Memory B cell (primary cell): ENCODE measurements around the gene RBMY1A1.
"Not testable (repeated sequence)": the region's sequence is repeated elsewhere in the genome, so short reads cannot be mapped to it uniquely, and the experiment has no call there.

Experiments
- ATAC-seq: fragments of 150-1000 bp; cut with Tn5 transposase; 2 replicates; pipeline ENCODE4 v1.10.0; 2021; ENCODE audit warnings: low read depth, mild to moderate bottlenecking, moderate library complexity
- DNase-seq, 2 donors: peaks; one replicate each; pipeline ENCODE4 v3.0.0; 2022; ENCODE audit warnings: low spot score in 2 of 2
- H3K27ac Mint-ChIP-seq: one replicate; pipeline ENCODE4 v1.8.0; 2022; ENCODE audit warnings: mild to moderate bottlenecking, moderate library complexity, mixed read lengths
- H3K27me3 Mint-ChIP-seq: one replicate; pipeline ENCODE4 v1.8.0; 2022; ENCODE audit warnings: mixed read lengths
- H3K36me3 Mint-ChIP-seq: one replicate; pipeline ENCODE4 v1.8.0; 2022; ENCODE audit warnings: mild to moderate bottlenecking, mixed read lengths
- H3K4me1 Mint-ChIP-seq: one replicate; pipeline ENCODE4 v1.8.0; 2022; ENCODE audit warnings: mixed read lengths
- H3K4me3 Mint-ChIP-seq: one replicate; pipeline ENCODE4 v1.8.0; 2022; ENCODE audit warnings: mild to moderate bottlenecking, moderate library complexity, mixed read lengths
- H3K9me3 Mint-ChIP-seq: one replicate; pipeline ENCODE4 v1.8.0; 2022; ENCODE audit warnings: mixed read lengths

Gene RBMY1A1

GRCh38 chrY:21534579-21534978 lies at the start of gene RBMY1A1:
TSS of gene RBMY1A1 (plus strand) at chrY:21534879. CDS start at chrY:21536892, 2,013 bp downstream.
- ATAC-seq, H3K27ac Mint-ChIP-seq, H3K9me3 Mint-ChIP-seq, H3K4me3 Mint-ChIP-seq, H3K27me3 Mint-ChIP-seq, H3K4me1 Mint-ChIP-seq, DNase-seq, H3K36me3 Mint-ChIP-seq: not testable (repeated sequence)

DNA sequence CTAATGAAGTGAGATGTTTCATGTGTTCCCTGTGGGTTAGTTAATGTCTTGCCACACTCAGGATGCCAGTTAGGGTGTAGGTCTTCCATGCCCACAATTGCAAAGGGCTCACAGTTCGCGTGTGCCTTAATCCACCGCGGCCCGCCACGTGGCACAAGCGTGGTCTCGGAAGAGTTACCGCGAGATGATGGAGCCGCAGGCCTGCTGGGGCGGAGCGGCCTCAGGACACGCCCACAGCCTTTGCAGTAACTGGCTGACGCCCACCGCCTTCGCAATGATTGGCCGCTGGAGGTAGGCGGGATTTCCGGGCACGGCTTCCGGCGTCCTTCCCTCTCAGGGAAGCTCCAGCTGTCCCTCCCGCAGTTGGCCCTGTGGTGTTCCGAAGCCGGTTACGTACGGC lies 23.6 kb upstream of the RBMY1A1 start, which contains the start of gene RBMY1B:
RBMY1B (plus strand) TSS at position 301 of the 400 bp plus-strand sequence. CDS start 2,013 bp downstream, outside the sequence.
- not testable (repeated sequence) for H3K9me3 Mint-ChIP-seq, H3K36me3 Mint-ChIP-seq, H3K27ac Mint-ChIP-seq, H3K4me3 Mint-ChIP-seq, H3K4me1 Mint-ChIP-seq, H3K27me3 Mint-ChIP-seq, DNase-seq, ATAC-seq

GRCh38 chrY:21559316-21559984 lies 24.8 kb downstream of the RBMY1A1 start:
- not testable (repeated sequence) for H3K27me3 Mint-ChIP-seq, H3K4me3 Mint-ChIP-seq, H3K36me3 Mint-ChIP-seq, H3K4me1 Mint-ChIP-seq, DNase-seq, H3K9me3 Mint-ChIP-seq, ATAC-seq, H3K27ac Mint-ChIP-seq

GRCh38 chrY:21585449-21585848 lies 50.8 kb downstream of the RBMY1A1 start:
- H3K4me3 Mint-ChIP-seq = no peak overlapping the region
- H3K27ac Mint-ChIP-seq = no peak overlapping the region
- no peak for ATAC-seq
- no peaks in the 10 kb centered on the region for H3K4me1 Mint-ChIP-seq
- no peak for DNase-seq
- no peaks in the 10 kb centered on the region for H3K9me3 Mint-ChIP-seq
- peaks cover 3% of the 10 kb centered on the region for H3K27me3 Mint-ChIP-seq
- no peaks in the 10 kb centered on the region for H3K36me3 Mint-ChIP-seq

- H3K4me1 Mint-ChIP-seq, H3K27ac Mint-ChIP-seq, H3K27me3 Mint-ChIP-seq, ATAC-seq, DNase-seq, H3K4me3 Mint-ChIP-seq, H3K36me3 Mint-ChIP-seq, H3K9me3 Mint-ChIP-seq: not testable (repeated sequence)
Measured at GRCh38 chrY:21586454-21586853, 51.8 kb downstream of the RBMY1A1 start.

GRCh38 chrY:21592059-21592458 lies 57.4 kb downstream of the RBMY1A1 start:
- no peak overlapping the region for H3K4me3 Mint-ChIP-seq
- H3K27ac Mint-ChIP-seq = no peak overlapping the region
- H3K27me3 Mint-ChIP-seq = peaks cover 3% of the 10 kb centered on the region
- ATAC-seq (no peak), DNase-seq (no peak)
- no peaks in the 10 kb centered on the region for H3K9me3 Mint-ChIP-seq
- H3K36me3 Mint-ChIP-seq = no peaks in the 10 kb centered on the region
- no peaks in the 10 kb centered on the region for H3K4me1 Mint-ChIP-seq

GRCh38 chrY:21596287-21596686 lies 61.6 kb downstream of the RBMY1A1 start:
- DNase-seq, H3K36me3 Mint-ChIP-seq, ATAC-seq, H3K27ac Mint-ChIP-seq, H3K4me3 Mint-ChIP-seq, H3K4me1 Mint-ChIP-seq, H3K27me3 Mint-ChIP-seq, H3K9me3 Mint-ChIP-seq: not testable (repeated sequence)
